KMS-11 (cell line): ENCODE measurements around the gene NMRK1.

Experiments
- H2AFZ ChIP-seq: fragments of 200-600 bp; sonication (generic); 2 replicates; pipeline ENCODE4 v1.6.1; 2016; ENCODE audit warnings: antibody characterized with exemption, mixed run types, low read depth
- H3K27ac ChIP-seq: fragments of 200-600 bp; sonication (generic); 2 replicates; pipeline ENCODE4 v1.6.1; 2016; ENCODE audit warnings: mild to moderate bottlenecking, mixed run types
- H3K27me3 ChIP-seq: fragments of 200-600 bp; sonication (generic); 2 replicates; pipeline ENCODE4 v1.6.1; 2017; ENCODE audit warnings: mild to moderate bottlenecking, low read depth, mixed run types, moderate library complexity; ENCODE audit not compliant: insufficient read depth
- H3K36me3 ChIP-seq: fragments of 200-600 bp; sonication (generic); 2 replicates; pipeline ENCODE4 v1.6.1; 2017; ENCODE audit warnings: mild to moderate bottlenecking, mixed run types; ENCODE audit not compliant: insufficient read depth
- H3K4me1 ChIP-seq: fragments of 200-600 bp; sonication (generic); 2 replicates; pipeline ENCODE4 v1.6.1; 2016; ENCODE audit warnings: mild to moderate bottlenecking, low read depth, mixed run types; ENCODE audit not compliant: poor library complexity, severe bottlenecking
- H3K4me2 ChIP-seq: fragments of 200-600 bp; sonication (generic); 2 replicates; pipeline ENCODE4 v1.7.0; 2016; ENCODE audit warnings: mild to moderate bottlenecking, mixed run types
- H3K4me3 ChIP-seq: fragments of 200-600 bp; sonication (generic); IDR thresholded peaks from 2 replicates; pipeline ENCODE4 v1.6.1; 2017; ENCODE audit warnings: low read depth, low read length, mixed read lengths; ENCODE audit not compliant: insufficient read depth
- H3K79me2 ChIP-seq: fragments of 200-600 bp; sonication (generic); 2 replicates; pipeline ENCODE4 v1.6.1; 2016; ENCODE audit warnings: low read depth, mixed run types; ENCODE audit not compliant: insufficient read depth
- H3K9ac ChIP-seq: fragments of 200-600 bp; sonication (generic); 2 replicates; pipeline ENCODE4 v1.6.1; 2016; ENCODE audit warnings: mild to moderate bottlenecking, mixed run types
- H4K20me1 ChIP-seq: fragments of 200-600 bp; sonication (generic); 2 replicates; pipeline ENCODE4 v1.6.1; 2016; ENCODE audit warnings: mild to moderate bottlenecking, mixed run types; ENCODE audit not compliant: insufficient read depth
- CTCF ChIP-seq: fragments of 200-600 bp; sonication (generic); conservative IDR thresholded peaks from 2 replicates; pipeline ENCODE4 v1.6.1; 2017; ENCODE audit warnings: low read depth, mild to moderate bottlenecking, antibody characterized with exemption, low read length, moderate library complexity, mixed read lengths

The NMRK1 gene

GRCh38 chr9:75063556-75064305 is 24.2 kb downstream of the NMRK1 start:
- H3K4me3 ChIP-seq, result no peak overlapping the region
- no peaks in the 10 kb centered on the region for H3K36me3 ChIP-seq
- H2AFZ ChIP-seq, result no peak overlapping the region
- no peak overlapping the region for H3K4me2 ChIP-seq
- no peaks in the 10 kb centered on the region for H4K20me1 ChIP-seq
- no peak overlapping the region for H3K27ac ChIP-seq
- no peak overlapping the region for H3K9ac ChIP-seq
- no peaks in the 10 kb centered on the region for H3K4me1 ChIP-seq
- no peak for TF ChIP-seq CTCF
- no peaks in the 10 kb centered on the region for H3K27me3 ChIP-seq
- H3K79me2 ChIP-seq, result no peaks in the 10 kb centered on the region

- no peaks in the 10 kb centered on the region for H3K36me3 ChIP-seq
- H3K79me2 ChIP-seq, result no peaks in the 10 kb centered on the region
- H3K4me2 ChIP-seq, result no peak overlapping the region
- TF ChIP-seq CTCF, result no peak
- H3K9ac ChIP-seq, result no peak overlapping the region
- no peaks in the 10 kb centered on the region for H4K20me1 ChIP-seq
- no peaks in the 10 kb centered on the region for H3K27me3 ChIP-seq
- no peak overlapping the region for H3K4me3 ChIP-seq
- H2AFZ ChIP-seq, result no peak overlapping the region
- H3K4me1 ChIP-seq, result no peaks in the 10 kb centered on the region
- no peak overlapping the region for H3K27ac ChIP-seq
These were observed 26.8 kb downstream of the NMRK1 start for GRCh38 chr9:75061169-75061568.

- Histone ChIP-seq H2AFZ (no peak overlapping the region), H4K20me1 (no peaks in the 10 kb centered on the region), H3K79me2 (no peaks in the 10 kb centered on the region), H3K27ac (no peak overlapping the region), H3K4me1 (no peaks in the 10 kb centered on the region), H3K9ac (no peak overlapping the region), H3K36me3 (no peaks in the 10 kb centered on the region), H3K27me3 (no peaks in the 10 kb centered on the region), H3K4me2 (no peak overlapping the region), H3K4me3 (no peak overlapping the region)
- no peak for TF ChIP-seq CTCF
These were observed 33.5 kb downstream of the NMRK1 start for GRCh38 chr9:75054368-75055001.

GRCh38 chr9:75053869-75054268 is 34.1 kb downstream of the NMRK1 start:
- Histone ChIP-seq H2AFZ (no peak overlapping the region), H3K4me1 (no peaks in the 10 kb centered on the region), H3K79me2 (no peaks in the 10 kb centered on the region), H3K9ac (no peak overlapping the region), H3K36me3 (no peaks in the 10 kb centered on the region), H3K4me2 (no peak overlapping the region), H3K4me3 (no peak overlapping the region), H3K27me3 (no peaks in the 10 kb centered on the region), H3K27ac (no peak overlapping the region), H4K20me1 (no peaks in the 10 kb centered on the region)
- no peak for TF ChIP-seq CTCF
